Left renal pelvis (tissue), 4 donors: ENCODE results near the gene IRGC. TPM values are rescaled to one million over a fixed set of nuclear protein-coding genes. Genes with fewer than 3 reads are reported as not detected.
A peak's percentile ranks its signal among the peaks of the same experiment; 100 is the strongest.
"Not testable (repeated sequence)": the region's sequence is repeated elsewhere in the genome, so short reads cannot be mapped to it uniquely, and the experiment has no call there.

ENCODE experiments used
- DNase-seq, 4 donors: peaks; one replicate each; pipeline ENCODE4 v3.0.0-alpha.2; 2013; ENCODE audit warnings: low read depth in 4 of 4, low spot score in 3 of 4
- polyA plus RNA-seq, 4 donors: library from polyadenylated mRNA; unstranded; fragments of 120-200 nt; gene quantifications; one replicate each; pipeline ENCODE4 v1.2.1, GENCODE V29; 2013; ENCODE audit not compliant: insufficient read length in 4 of 4

Gene IRGC
- polyA plus RNA-seq, 4 donors = not detected

- no peak for DNase-seq
Observed at GRCh38 chr19:43751466-43752220, 35.8 kb downstream of the IRGC start.

- DNase-seq = no peak
Observed at GRCh38 chr19:43752287-43752875, 36.5 kb downstream of the IRGC start.

GRCh38 chr19:43754253-43754502 lies 38.3 kb downstream of the IRGC start:
- DNase-seq = no peak

GRCh38 chr19:43754503-43755255 lies 38.8 kb downstream of the IRGC start, which contains the start of gene SMG9:
SMG9 (minus strand) TSS chr19:43754962; CDS start chr19:43750741, 4,221 bp downstream.
- peak; percentile 95 to 98 (median 96) for DNase-seq

- DNase-seq = peak in 2 of 4 donors; percentile 62 to 63
Observed at GRCh38 chr19:43755256-43755801, 39.5 kb downstream of the IRGC start.

GRCh38 chr19:43759515-43759914 lies 43.6 kb downstream of the IRGC start:
- DNase-seq = no peak

- no peak for DNase-seq
Observed at GRCh38 chr19:43760941-43761340, 45.1 kb downstream of the IRGC start.

- DNase-seq = no peak
Observed at GRCh38 chr19:43762814-43763213, 46.9 kb downstream of the IRGC start.

GRCh38 chr19:43763473-43763939 lies 47.6 kb downstream of the IRGC start:
- DNase-seq = no peak

GRCh38 chr19:43764684-43765083 lies 48.8 kb downstream of the IRGC start:
- not testable (repeated sequence) for DNase-seq

- DNase-seq = no peak
Observed at GRCh38 chr19:43765109-43765876, 49.4 kb downstream of the IRGC start.

GRCh38 chr19:43766755-43767043 lies 50.8 kb downstream of the IRGC start:
- no peak for DNase-seq

- DNase-seq = no peak
Observed at GRCh38 chr19:43767316-43767715, 51.4 kb downstream of the IRGC start.

- no peak for DNase-seq
Observed at GRCh38 chr19:43767818-43768217, 51.9 kb downstream of the IRGC start.

- no peak for DNase-seq
Observed at GRCh38 chr19:43768273-43769050, 52.6 kb downstream of the IRGC start.

GRCh38 chr19:43769256-43769655 lies 53.4 kb downstream of the IRGC start:
- no peak for DNase-seq
